Smooth muscle cell (in vitro differentiated cells): ENCODE results near the gene KRTAP4-12. TPM values are rescaled to one million over a fixed set of nuclear protein-coding genes. Genes with fewer than 3 reads are reported as not detected.
"Not testable (repeated sequence)": the region's sequence is repeated elsewhere in the genome, so short reads cannot be mapped to it uniquely, and the experiment has no call there.

Source experiments
- DNase-seq: peaks from one replicate; lab custom pipeline; 2025; ENCODE audit not compliant: unreplicated experiment; lab: John Stamatoyannopoulos, UW
- H2AFZ ChIP-seq: fragments of 200-600 bp; sonication (generic); 2 replicates; pipeline ENCODE4 v1.6.0; 2016; ENCODE audit warnings: antibody characterized with exemption, low read depth, mild to moderate bottlenecking
- H3F3A ChIP-seq: fragments of 200-600 bp; sonication (generic); 2 replicates; pipeline ENCODE4 v1.6.0; 2017; ENCODE audit warnings: antibody characterized with exemption, low read depth
- H3K27ac ChIP-seq: fragments of 200-600 bp; sonication (generic); 2 replicates; pipeline ENCODE4 v1.5.1; 2016; ENCODE audit warnings: low read depth, mild to moderate bottlenecking
- H3K27me3 ChIP-seq: fragments of 200-600 bp; sonication (generic); 2 replicates; pipeline ENCODE4 v1.6.1; 2016; ENCODE audit warnings: low read depth, mild to moderate bottlenecking
- H3K36me3 ChIP-seq: fragments of 200-600 bp; sonication (generic); 2 replicates; pipeline ENCODE4 v1.5.1; 2016; ENCODE audit warnings: low read depth
- H3K4me1 ChIP-seq: fragments of 200-600 bp; sonication (generic); 2 replicates; pipeline ENCODE4 v1.5.1; 2016; ENCODE audit warnings: low read depth
- H3K4me2 ChIP-seq: fragments of 200-600 bp; sonication (generic); 2 replicates; pipeline ENCODE4 v1.6.0; 2016; ENCODE audit warnings: mild to moderate bottlenecking
- H3K4me3 ChIP-seq: fragments of 200-600 bp; sonication (generic); 2 replicates; pipeline ENCODE4 v1.5.1; 2016; ENCODE audit warnings: mild to moderate bottlenecking
- H3K79me2 ChIP-seq: fragments of 200-600 bp; sonication (generic); 2 replicates; pipeline ENCODE4 v1.6.0; 2016; ENCODE audit warnings: low read depth, mild to moderate bottlenecking
- H3K9ac ChIP-seq: fragments of 200-600 bp; sonication (generic); 2 replicates; pipeline ENCODE4 v1.6.0; 2016; ENCODE audit warnings: low read depth
- H3K9me3 ChIP-seq: fragments of 200-600 bp; sonication (generic); replicated peaks from 2 replicates; pipeline ENCODE4 v1.5.1; 2016; ENCODE audit warnings: low read depth
- H4K20me1 ChIP-seq: fragments of 200-600 bp; sonication (generic); 2 replicates; pipeline ENCODE4 v1.6.0; 2016; ENCODE audit warnings: low read depth
- WGBS: methylation state at CpG from one replicate; pipeline ENCODE4 v1.1.7; 2016; ENCODE audit warnings: low lambda C conversion rate; 5-methylcytosine and 5-hydroxymethylcytosine counted together
- polyA plus RNA-seq: library from polyadenylated mRNA; unstranded; fragments of >200 nt; fragmentation: Nextera tagmentation; extraction: Ambion mirVana; gene quantifications from 2 replicates; pipeline ENCODE4 v1.2.1, GENCODE V29; 2016
- total RNA-seq: library from RNA; depleted of rRNA; stranded (reverse); fragments of >200 nt; gene quantifications from 2 replicates; pipeline ENCODE4 v1.2.3, GENCODE V29; 2014
- TF ChIP-seq, protein P1 (sequence below): fragments of 200-600 bp; sonication (generic); IDR thresholded peaks from 2 replicates; pipeline ENCODE4 v1.5.1; 2017; ENCODE audit warnings: borderline replicate concordance, mild to moderate bottlenecking, antibody characterized with exemption; ENCODE audit not compliant: insufficient read depth, poor library complexity, severe bottlenecking

The KRTAP4-12 gene
- total and polyA plus RNA-seq, 2 experiments from 2014 or later = not detected

DNA sequence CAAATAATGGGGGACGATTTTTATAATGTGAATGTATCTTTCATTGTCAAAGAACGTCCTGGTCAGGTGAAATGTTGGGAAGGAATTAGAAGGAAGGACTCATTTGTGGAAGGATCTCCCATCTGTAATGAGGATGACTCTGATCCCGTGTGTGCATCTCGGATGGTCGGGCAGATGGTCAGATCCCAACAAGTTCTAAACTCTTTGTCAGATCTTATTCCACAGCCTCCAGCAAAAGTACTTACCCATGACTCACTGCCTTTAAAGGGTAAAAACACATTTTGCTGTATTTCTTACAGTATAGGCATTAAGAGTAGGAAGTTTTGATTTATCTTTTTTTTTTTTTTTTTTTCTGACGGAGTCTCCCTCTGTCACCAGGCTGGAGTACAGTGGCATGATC, 25.5 kb downstream of the KRTAP4-12 start:
- Histone ChIP-seq H3K4me2 (peak overlapping the region; percentile 61), H3K9me3 (no peaks in the 10 kb centered on the region), H3K27me3 (no peaks in the 10 kb centered on the region), H3K27ac (peak overlapping the region; percentile 39), H4K20me1 (no peaks in the 10 kb centered on the region), H3K36me3 (no peaks in the 10 kb centered on the region), H3K79me2 (no peaks in the 10 kb centered on the region), H3K4me3 (no peak overlapping the region), H3K9ac (no peak overlapping the region), H3F3A (no peaks in the 10 kb centered on the region), H3K4me1 (peaks cover 4% of the 10 kb centered on the region), H2AFZ (no peak overlapping the region)
- WGBS = 72% methylated on average over 6 of the region's 6 CpGs
- TF ChIP-seq, protein P1, sequence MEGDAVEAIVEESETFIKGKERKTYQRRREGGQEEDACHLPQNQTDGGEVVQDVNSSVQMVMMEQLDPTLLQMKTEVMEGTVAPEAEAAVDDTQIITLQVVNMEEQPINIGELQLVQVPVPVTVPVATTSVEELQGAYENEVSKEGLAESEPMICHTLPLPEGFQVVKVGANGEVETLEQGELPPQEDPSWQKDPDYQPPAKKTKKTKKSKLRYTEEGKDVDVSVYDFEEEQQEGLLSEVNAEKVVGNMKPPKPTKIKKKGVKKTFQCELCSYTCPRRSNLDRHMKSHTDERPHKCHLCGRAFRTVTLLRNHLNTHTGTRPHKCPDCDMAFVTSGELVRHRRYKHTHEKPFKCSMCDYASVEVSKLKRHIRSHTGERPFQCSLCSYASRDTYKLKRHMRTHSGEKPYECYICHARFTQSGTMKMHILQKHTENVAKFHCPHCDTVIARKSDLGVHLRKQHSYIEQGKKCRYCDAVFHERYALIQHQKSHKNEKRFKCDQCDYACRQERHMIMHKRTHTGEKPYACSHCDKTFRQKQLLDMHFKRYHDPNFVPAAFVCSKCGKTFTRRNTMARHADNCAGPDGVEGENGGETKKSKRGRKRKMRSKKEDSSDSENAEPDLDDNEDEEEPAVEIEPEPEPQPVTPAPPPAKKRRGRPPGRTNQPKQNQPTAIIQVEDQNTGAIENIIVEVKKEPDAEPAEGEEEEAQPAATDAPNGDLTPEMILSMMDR = no peak
- DNase-seq = no peak

DNA sequence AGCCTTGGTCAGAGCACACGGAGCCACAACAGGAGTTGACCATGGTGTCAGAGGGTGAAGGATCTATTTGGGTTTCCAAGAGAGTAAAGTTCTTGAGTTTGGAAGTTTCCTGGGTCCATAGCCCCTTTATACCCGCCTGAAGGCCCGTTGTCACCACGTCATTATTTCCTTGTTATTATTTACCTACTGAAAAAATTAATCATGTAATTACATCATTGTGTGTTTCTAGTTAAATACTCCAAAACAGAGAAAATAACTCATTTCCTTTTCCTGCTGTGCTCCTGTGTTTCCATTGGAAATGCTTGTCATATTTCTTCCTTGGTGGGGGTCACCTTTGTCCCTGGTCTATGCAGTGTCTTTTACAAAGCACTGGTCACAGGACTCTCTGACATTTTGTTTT, 25.9 kb downstream of the KRTAP4-12 start, which contains the start of gene KRTAP4-8:
Gene KRTAP4-8, minus strand, starts transcription at position 101 of the 400 bp plus-strand sequence. Its CDS starts 58 bp downstream, at position 43.
- Histone ChIP-seq H3F3A (no peaks in the 10 kb centered on the region), H2AFZ (no peak within 1 kb of the TSS), H3K9me3 (no peaks in the 10 kb centered on the region), H3K4me3 (no peak within 1 kb of the TSS), H3K79me2 (no peaks in the 10 kb centered on the region), H3K27ac (peak within 1 kb of the TSS; percentile 62), H3K4me2 (peak within 1 kb of the TSS; percentile 61), H4K20me1 (no peaks in the 10 kb centered on the region), H3K27me3 (no peaks in the 10 kb centered on the region), H3K9ac (no peak within 1 kb of the TSS), H3K4me1 (peaks cover 4% of the 10 kb centered on the region), H3K36me3 (no peaks in the 10 kb centered on the region)
- no peak for DNase-seq
- 85% methylated on average over 4 of the region's 4 CpGs for WGBS
- TF ChIP-seq, protein P1 = no peak

DNA sequence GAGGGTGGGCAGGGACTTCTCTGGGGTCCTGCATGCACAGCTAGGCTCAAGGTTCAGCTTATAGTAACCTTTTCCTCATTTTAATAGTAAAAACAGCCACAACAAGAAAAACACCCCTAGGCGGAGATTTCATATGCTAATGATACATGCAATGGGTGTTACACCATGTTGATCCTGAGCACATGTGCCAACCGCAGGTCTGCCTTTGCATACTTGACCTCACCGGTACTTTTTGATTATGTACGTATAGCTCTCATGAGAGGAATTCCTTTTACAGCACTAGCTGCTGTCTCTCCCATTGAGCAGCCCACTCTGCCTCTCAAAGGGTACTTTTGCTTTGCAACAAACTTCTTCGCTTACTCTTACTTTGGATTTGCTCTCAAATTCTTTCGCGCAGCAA, 27.9 kb downstream of the KRTAP4-12 start:
- H3K4me3 ChIP-seq = no peak overlapping the region
- TF ChIP-seq, protein P1 = no peak
- no peaks in the 10 kb centered on the region for H3K9me3 ChIP-seq
- H3K27me3 ChIP-seq = no peaks in the 10 kb centered on the region
- H3K9ac ChIP-seq = no peak overlapping the region
- H3K27ac ChIP-seq = no peak overlapping the region
- H3K79me2 ChIP-seq = no peaks in the 10 kb centered on the region
- no peaks in the 10 kb centered on the region for H3K36me3 ChIP-seq
- no peak overlapping the region for H2AFZ ChIP-seq
- H4K20me1 ChIP-seq = no peaks in the 10 kb centered on the region
- H3K4me1 ChIP-seq = peaks cover 4% of the 10 kb centered on the region
- DNase-seq = no peak
- H3K4me2 ChIP-seq = no peak overlapping the region
- 92% methylated on average over 7 of the region's 7 CpGs for WGBS
- no peaks in the 10 kb centered on the region for H3F3A ChIP-seq

DNA sequence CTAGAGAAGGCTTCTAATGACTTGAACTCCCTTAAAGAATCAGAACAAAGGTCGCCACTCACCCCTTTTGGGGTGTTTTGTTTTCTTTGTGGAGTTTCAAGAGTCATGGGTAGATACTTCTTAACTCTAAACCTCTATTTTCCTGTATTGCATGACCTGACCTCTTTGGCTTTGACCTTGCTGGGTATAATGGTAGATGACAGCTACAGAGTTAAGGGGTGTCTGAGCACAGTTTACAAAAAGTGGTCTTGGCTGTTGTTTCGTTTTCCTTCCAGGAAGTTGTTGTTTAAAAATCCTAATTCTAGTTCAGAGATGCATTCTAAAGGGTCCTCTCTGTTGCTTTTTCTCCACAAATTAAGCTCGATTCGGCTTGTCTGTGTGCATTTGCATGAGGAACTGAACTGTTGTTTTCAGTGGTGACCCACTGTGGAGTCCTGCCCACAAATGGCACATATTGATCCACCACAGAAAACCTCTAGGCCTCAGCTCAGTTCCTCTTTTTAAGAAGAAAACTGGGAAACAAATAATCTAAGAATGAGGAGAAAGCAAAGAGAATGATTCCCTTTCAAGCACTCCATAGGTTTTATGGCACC, 35.1 kb downstream of the KRTAP4-12 start:
- not testable (repeated sequence) for H3K79me2 ChIP-seq, H3K9ac ChIP-seq
- 75% methylated on average over 4 of the region's 4 CpGs for WGBS

DNA sequence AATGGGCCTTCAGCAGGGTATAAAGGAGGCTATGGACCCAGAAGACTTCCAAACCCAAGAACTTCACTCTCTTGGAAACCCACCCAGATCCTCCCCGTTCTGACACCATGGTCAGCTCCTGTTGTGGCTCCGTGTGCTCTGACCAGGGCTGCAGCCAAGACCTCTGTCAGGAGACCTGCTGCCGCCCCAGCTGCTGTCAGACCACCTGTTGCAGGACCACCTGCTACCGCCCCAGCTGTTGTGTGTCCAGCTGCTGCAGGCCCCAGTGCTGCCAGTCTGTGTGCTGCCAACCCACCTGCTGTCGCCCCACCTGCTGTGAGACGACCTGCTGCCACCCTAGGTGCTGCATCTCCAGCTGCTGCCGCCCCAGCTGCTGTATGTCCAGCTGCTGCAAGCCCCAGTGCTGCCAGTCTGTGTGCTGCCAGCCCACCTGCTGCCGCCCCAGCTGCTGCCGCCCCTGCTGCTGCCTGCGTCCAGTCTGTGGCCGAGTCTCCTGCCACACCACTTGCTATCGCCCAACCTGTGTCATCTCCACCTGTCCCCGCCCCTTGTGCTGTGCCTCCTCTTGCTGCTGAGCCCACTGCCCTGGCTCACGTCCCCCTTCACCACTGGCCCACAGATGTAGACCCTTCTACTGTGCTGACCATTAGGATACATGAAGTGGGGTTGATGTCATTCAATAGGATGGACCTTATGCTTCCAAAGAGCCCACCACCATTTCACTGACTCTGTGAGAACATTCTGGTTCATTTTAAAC, 39.7 kb downstream of the KRTAP4-12 start, which contains the start of gene KRTAP4-7:
Gene KRTAP4-7, plus strand, starts transcription at position 51 of the 757 bp plus-strand sequence. Its CDS starts 57 bp downstream, at position 108.
- 93% methylated on average over 14 of the region's 14 CpGs for WGBS
- H3K9ac ChIP-seq, H3K4me3 ChIP-seq, H3K36me3 ChIP-seq, DNase-seq, H3K4me1 ChIP-seq, H3K27me3 ChIP-seq, H4K20me1 ChIP-seq, H3K9me3 ChIP-seq, H2AFZ ChIP-seq, H3F3A ChIP-seq, H3K79me2 ChIP-seq: not testable (repeated sequence)
- Histone ChIP-seq H3K27ac (peak within 1 kb of the TSS; percentile 57), H3K4me2 (peak within 1 kb of the TSS; percentile 68)

More for the DNA sequence above, 35.1 kb downstream of the KRTAP4-12 start:
- not testable (repeated sequence) for H3K4me2 ChIP-seq, H4K20me1 ChIP-seq, H3K9me3 ChIP-seq, H3K27me3 ChIP-seq, H3K27ac ChIP-seq, H3K4me3 ChIP-seq, H3K36me3 ChIP-seq, H2AFZ ChIP-seq, DNase-seq, H3F3A ChIP-seq, H3K4me1 ChIP-seq

DNA sequence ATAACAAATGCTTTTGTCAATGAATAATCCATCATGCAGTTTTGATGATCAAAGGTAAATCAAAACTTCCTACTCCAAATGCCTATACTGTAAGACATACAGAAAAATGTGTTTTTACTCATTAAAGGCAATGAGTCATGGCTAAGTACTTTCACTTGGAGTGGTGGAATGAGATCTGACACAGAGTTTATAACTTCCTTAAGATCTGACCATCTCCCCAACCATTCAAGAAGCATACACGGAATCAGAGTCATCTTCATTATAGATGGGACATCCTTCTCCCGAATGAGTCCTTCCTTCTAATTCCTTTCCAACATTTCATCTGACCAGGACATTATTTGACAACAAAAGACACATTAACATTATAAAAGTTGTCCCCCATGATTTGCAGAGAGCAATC, 40.6 kb downstream of the KRTAP4-12 start:
- not testable (repeated sequence) for H3K36me3 ChIP-seq, H3K9me3 ChIP-seq, H3F3A ChIP-seq, H3K4me3 ChIP-seq, H3K4me1 ChIP-seq, H2AFZ ChIP-seq, H3K79me2 ChIP-seq, DNase-seq, H3K27ac ChIP-seq, H3K9ac ChIP-seq, H3K27me3 ChIP-seq, H4K20me1 ChIP-seq
- peak overlapping the region; percentile 68 for H3K4me2 ChIP-seq
- 19% methylated on average over 2 of the region's 2 CpGs for WGBS
